ENCODE results near the gene SNRNP70. TPM values are rescaled to one million over a fixed set of nuclear protein-coding genes. Genes with fewer than 3 reads are reported as not detected.

The SNRNP70 gene
- polyA plus RNA-seq, 3 donors = 27.4 to 360 (median 40.4) TPM

DNA sequence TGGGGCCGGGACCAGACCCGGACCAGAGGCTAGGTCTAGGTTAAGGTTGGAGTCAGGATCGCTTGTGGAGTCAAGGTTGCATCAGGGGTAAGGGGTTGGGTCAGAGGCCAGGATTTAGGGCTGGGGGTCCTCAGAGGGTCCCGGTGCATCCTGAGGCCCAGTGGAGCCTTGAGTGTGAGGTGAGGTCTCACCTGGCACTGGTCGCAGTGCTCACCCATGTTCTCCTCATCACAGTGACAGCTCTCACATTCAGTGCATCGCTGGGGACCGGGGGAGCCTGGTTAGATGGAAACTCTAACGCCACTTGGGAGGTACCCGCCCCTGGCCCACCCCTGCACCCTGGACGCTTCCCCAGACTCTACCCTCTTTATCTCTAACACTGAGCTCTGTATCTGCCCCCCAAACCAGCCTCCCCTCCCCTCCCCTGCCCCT, 66.9 kb downstream of the SNRNP70 start:
- Histone ChIP-seq H3K36me3 (replicated peaks in 1 of 2; ENCODE audit: control insufficient read depth in 1 of 2, insufficient read depth in 2 of 2, low read length in 2 of 2) (no peaks in the 10 kb centered on the region), H3K4me2 (replicated peaks; ENCODE audit: extremely low read depth, low read length, poor library complexity, severe bottlenecking) (peak overlapping the region; percentile 29), H3K27me3 (ENCODE audit: control insufficient read depth in 2 of 2, insufficient read depth in 2 of 2, low read length in 2 of 2) (peaks cover 13 to 69% of the 10 kb centered on the region in 2 donors), H2AFZ (ENCODE audit: insufficient read depth, low read depth, low read length, poor library complexity, severe bottlenecking) (no peak overlapping the region), H3K27ac (ENCODE audit: low read depth in 1 of 2, low read length in 2 of 2) (no peak overlapping the region), H3K9me3 (replicated peaks in 1 of 2; ENCODE audit: control insufficient read depth in 1 of 2, insufficient read depth in 1 of 2, low read length in 2 of 2) (peaks cover 22 to 30% of the 10 kb centered on the region in 2 donors), H3K4me3 (replicated peaks in 1 of 3; ENCODE audit: low read depth in 2 of 3, low read length in 3 of 3) (peak overlapping the region in 1 of 3 experiments; percentile 9), H4K20me1 (ENCODE audit: insufficient read depth, low read length) (no peaks in the 10 kb centered on the region), H3K9ac (ENCODE audit: insufficient read depth, low read length, poor library complexity, severe bottlenecking) (no peak overlapping the region), H3K4me1 (ENCODE audit: control insufficient read depth in 1 of 2, insufficient read depth in 2 of 2, low read length in 2 of 2) (peaks cover 34 to 54% of the 10 kb centered on the region in 2 donors), H3K79me2 (ENCODE audit: insufficient read depth, low read length) (no peaks in the 10 kb centered on the region)
- TF ChIP-seq, protein P1, sequence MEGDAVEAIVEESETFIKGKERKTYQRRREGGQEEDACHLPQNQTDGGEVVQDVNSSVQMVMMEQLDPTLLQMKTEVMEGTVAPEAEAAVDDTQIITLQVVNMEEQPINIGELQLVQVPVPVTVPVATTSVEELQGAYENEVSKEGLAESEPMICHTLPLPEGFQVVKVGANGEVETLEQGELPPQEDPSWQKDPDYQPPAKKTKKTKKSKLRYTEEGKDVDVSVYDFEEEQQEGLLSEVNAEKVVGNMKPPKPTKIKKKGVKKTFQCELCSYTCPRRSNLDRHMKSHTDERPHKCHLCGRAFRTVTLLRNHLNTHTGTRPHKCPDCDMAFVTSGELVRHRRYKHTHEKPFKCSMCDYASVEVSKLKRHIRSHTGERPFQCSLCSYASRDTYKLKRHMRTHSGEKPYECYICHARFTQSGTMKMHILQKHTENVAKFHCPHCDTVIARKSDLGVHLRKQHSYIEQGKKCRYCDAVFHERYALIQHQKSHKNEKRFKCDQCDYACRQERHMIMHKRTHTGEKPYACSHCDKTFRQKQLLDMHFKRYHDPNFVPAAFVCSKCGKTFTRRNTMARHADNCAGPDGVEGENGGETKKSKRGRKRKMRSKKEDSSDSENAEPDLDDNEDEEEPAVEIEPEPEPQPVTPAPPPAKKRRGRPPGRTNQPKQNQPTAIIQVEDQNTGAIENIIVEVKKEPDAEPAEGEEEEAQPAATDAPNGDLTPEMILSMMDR (IDR thresholded peaks at IDR 0.05) = no peak
- no peak overlapping the region for H3K27ac Mint-ChIP-seq
- peak overlapping the region in 1 of 2 donors; percentile 72 for H3K4me3 Mint-ChIP-seq
- H3K27me3 Mint-ChIP-seq (ENCODE audit: low read depth in 3 of 3) = peaks cover 69 to 92% (median 83%) of the 10 kb centered on the region in 3 donors
- WGBS (ENCODE audit: insufficient coverage) = 15% methylated on average over 8 of the region's 10 CpGs
- intact Hi-C loops (cut with micrococcal nuclease) = loop anchor here in 1 of 2 donors (5.0 kb wide), 1 partner anchor 55 kb away; no protein-coding TSS in a partner anchor
- peaks cover 44% of the 10 kb centered on the region for H3K4me1 Mint-ChIP-seq
- peaks cover 3 to 4% of the 10 kb centered on the region in 2 donors for H3K36me3 Mint-ChIP-seq
- H3K9me3 Mint-ChIP-seq = peaks cover 14 to 39% (median 28%) of the 10 kb centered on the region in 7 donors
- DNase-seq = no peak

DNA sequence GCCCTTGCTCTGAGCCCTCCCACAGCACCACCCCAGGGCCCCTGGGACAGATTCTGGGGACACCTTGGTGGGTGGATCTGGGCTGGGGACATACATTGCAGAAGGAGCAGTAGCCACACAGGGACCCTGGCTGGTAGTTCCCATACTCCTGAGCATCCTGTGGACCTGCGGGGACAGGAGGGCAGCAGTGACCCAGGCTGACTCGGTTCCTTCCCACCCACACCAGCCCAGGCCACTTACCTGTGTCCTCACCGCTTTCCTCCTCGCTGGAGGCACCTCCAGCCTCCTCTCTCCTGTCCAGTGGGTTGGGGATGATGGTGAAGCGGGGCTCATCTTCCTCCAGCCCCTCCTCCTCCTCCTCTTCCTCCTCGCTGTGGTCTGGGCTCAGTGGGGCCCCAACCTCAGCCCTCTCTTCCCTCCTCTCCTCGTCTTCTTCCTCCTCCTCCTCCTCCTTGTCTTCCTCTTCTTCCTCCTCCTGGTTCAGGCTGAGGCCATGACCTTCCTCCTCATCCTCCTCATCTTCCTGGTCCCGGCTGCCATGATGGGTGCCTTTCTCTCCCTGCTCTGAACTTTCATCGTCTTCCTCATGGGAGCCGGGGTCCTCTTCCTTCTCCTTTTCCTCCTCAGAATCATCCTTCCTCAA, 68.0 kb downstream of the SNRNP70 start:
- peaks cover 39 to 64% of the 10 kb centered on the region in 2 donors for H3K4me1 ChIP-seq (ENCODE audit: control insufficient read depth in 1 of 2, insufficient read depth in 2 of 2, low read length in 2 of 2)
- H3K4me3 Mint-ChIP-seq = peak overlapping the region in 1 of 2 donors; percentile 36
- H3K79me2 ChIP-seq (ENCODE audit: insufficient read depth, low read length) = no peaks in the 10 kb centered on the region
- intact Hi-C loops (cut with micrococcal nuclease) = loop anchor here in 1 of 2 donors (5.0 kb wide), 1 partner anchor 54 kb away; no protein-coding TSS in a partner anchor
- peaks cover 22 to 26% of the 10 kb centered on the region in 2 donors for H3K9me3 ChIP-seq (replicated peaks in 1 of 2; ENCODE audit: control insufficient read depth in 1 of 2, insufficient read depth in 1 of 2, low read length in 2 of 2)
- peaks cover 52% of the 10 kb centered on the region for H3K4me1 Mint-ChIP-seq
- H3K27ac Mint-ChIP-seq = no peak overlapping the region
- H3K27me3 Mint-ChIP-seq (ENCODE audit: low read depth in 3 of 3) = peaks cover 65 to 95% (median 86%) of the 10 kb centered on the region in 3 donors
- 65% methylated on average over 4 of the region's 10 CpGs for whole genome bisulfite sequencing (ENCODE audit: insufficient coverage)
- peaks cover 18 to 71% of the 10 kb centered on the region in 2 donors for H3K27me3 ChIP-seq (ENCODE audit: control insufficient read depth in 2 of 2, insufficient read depth in 2 of 2, low read length in 2 of 2)
- no peaks in the 10 kb centered on the region for H4K20me1 ChIP-seq (ENCODE audit: insufficient read depth, low read length)
- no peak overlapping the region for H3K4me2 ChIP-seq (replicated peaks; ENCODE audit: extremely low read depth, low read length, poor library complexity, severe bottlenecking)
- H3K36me3 Mint-ChIP-seq = peaks cover 3% of the 10 kb centered on the region in 2 donors
- peaks cover 14 to 36% (median 28%) of the 10 kb centered on the region in 7 donors for H3K9me3 Mint-ChIP-seq
- no peaks in the 10 kb centered on the region for H3K36me3 ChIP-seq (replicated peaks in 1 of 2; ENCODE audit: control insufficient read depth in 1 of 2, insufficient read depth in 2 of 2, low read length in 2 of 2)
- TF ChIP-seq, protein P1 (IDR thresholded peaks at IDR 0.05) = no peak
- H3K9ac ChIP-seq (ENCODE audit: insufficient read depth, low read length, poor library complexity, severe bottlenecking) = no peak overlapping the region
- no peak overlapping the region for H3K4me3 ChIP-seq (replicated peaks in 1 of 3; ENCODE audit: low read depth in 2 of 3, low read length in 3 of 3)
- no peak overlapping the region for H2AFZ ChIP-seq (ENCODE audit: insufficient read depth, low read depth, low read length, poor library complexity, severe bottlenecking)
- no peak for DNase-seq
- no peak overlapping the region for H3K27ac ChIP-seq (ENCODE audit: low read depth in 1 of 2, low read length in 2 of 2)

All from CD14-positive monocyte (primary cell).